Stimulated activated effector memory CD8-positive, alpha-beta T cell treated with anti-CD3 and anti-CD28 coated beads, Interleukin-12 subunit alpha, Interleukin-12 subunit beta, amount 100 ng/mL, for 72 hours (primary cell): Measurements from ENCODE around the gene CCDC78.

Experiments
- ATAC-seq: fragments of 150-1000 bp; cut with Tn5 transposase; 2 replicates; pipeline ENCODE4 v1.10.0; 2021
- DNase-seq, 2 donors: peaks; one replicate each; pipeline ENCODE4 v3.0.0; 2021 to 2022; ENCODE audit warnings: low spot score in 2 of 2
- H3K27ac Mint-ChIP-seq: one replicate; pipeline ENCODE4 v1.8.0; 2022; ENCODE audit warnings: mild to moderate bottlenecking, mixed read lengths
- H3K36me3 Mint-ChIP-seq: one replicate; pipeline ENCODE4 v1.8.0; 2022; ENCODE audit warnings: mild to moderate bottlenecking, mixed read lengths
- H3K4me1 Mint-ChIP-seq: one replicate; pipeline ENCODE4 v1.8.0; 2022; ENCODE audit warnings: mixed read lengths
- H3K4me3 Mint-ChIP-seq: one replicate; pipeline ENCODE4 v1.8.0; 2022; ENCODE audit warnings: mild to moderate bottlenecking, mixed read lengths
- H3K9me3 Mint-ChIP-seq: one replicate; pipeline ENCODE4 v1.8.0; 2022; ENCODE audit warnings: mixed read lengths

Gene CCDC78

DNA sequence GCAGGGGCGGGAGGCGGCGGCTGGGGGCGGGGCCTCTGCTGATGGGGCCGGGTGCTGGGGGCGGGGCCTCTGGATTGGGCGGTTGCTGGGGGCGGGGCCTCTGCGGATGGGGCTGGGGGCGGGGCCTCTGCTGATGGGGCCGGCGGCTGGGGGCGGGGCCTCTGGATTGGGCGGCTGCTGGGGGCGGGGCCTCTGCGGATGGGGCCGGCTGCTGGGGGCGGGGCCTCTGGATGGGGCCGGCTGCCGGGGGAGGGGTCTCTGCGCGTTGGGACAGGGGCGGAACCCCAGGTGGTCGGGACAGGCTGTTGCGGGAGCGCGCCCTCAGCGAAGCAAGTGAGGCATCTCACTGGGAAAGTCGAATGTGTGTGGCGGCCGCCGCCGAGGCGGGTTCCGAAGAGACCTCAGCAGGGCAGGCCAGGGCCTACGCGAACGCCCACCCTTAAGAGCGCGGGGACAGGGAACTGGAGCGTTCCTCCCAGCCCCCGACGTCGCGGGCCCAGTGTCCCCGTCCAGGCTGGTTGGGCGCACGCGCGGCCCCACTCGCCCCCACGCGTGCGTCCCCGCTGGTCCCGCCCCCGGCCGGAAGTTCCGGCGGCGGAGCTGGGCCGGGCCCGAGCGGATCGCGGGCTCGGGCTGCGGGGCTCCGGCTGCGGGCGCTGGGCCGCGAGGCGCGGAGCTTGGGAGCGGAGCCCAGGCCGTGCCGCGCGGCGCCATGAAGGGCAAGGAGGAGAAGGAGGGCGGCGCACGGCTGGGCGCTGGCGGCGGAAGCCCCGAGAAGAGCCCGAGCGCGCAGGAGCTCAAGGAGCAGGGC, 46.2 kb downstream of the CCDC78 start, which contains the start of gene STUB1:
Gene STUB1 (plus strand): TSS at position 597 of the 811 bp plus-strand sequence. CDS start 116 bp downstream, at position 713.
- Mint-ChIP-seq H3K36me3 (peaks cover 38% of the 10 kb centered on the region), H3K4me1 (peaks cover 47% of the 10 kb centered on the region), H3K27ac (peak within 1 kb of the TSS; percentile 80), H3K9me3 (no peaks in the 10 kb centered on the region), H3K4me3 (peak within 1 kb of the TSS; percentile 73)
- DNase-seq: peak; percentile 89 to 95
- peak; percentile 61 for ATAC-seq

DNA sequence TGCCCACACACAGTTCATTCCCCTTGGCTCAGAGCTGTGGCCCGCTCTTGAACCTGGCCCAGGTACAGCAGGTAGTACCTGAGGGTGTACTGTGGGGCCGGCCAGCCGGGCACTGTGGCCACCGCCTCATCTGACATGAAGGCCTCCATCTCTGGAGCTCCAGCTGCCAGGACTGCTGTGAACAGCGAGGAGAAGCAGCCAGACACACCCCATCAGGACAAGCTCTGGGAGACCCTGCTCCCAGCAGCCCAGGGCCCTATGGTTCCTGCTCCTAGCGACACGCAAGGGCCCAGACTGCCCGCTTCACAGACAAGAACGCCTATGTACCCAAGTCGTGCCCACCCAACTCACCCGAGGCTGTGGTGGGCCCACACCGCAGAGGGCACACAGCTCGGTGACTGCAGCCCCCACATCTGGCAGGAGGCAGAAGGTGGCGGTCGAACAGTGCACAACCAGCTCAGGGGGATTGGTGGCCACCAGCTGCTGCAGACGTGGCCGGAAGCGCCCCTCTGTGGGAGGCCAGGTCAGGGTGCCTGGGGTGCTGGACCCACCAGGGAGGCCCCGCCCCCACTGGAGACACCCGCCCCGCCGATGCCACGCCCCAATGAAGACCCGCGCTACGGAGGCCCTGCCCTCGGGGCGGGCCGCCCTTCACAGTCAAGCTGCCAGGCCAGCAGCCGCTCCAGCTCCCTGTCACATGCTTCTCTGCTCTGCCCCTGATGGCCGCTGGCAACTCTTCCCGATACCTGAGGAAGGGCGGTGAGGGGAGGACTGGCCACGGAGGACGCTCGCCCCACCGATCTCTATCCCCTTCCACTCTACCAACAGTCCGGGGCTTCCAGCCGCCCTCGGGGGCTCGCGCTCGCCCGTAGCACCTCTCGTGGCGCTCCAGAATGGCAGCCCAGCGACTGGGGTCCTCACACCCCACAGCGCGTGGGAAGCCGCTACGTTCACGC, 47.1 kb downstream of the CCDC78 start:
- ATAC-seq (peak; percentile 29), DNase-seq (peak; percentile 55 to 82)
- Mint-ChIP-seq H3K27ac (peak overlapping the region; percentile 76), H3K9me3 (no peaks in the 10 kb centered on the region), H3K4me3 (peak overlapping the region; percentile 73), H3K4me1 (peaks cover 45% of the 10 kb centered on the region), H3K36me3 (peaks cover 30% of the 10 kb centered on the region)

DNA sequence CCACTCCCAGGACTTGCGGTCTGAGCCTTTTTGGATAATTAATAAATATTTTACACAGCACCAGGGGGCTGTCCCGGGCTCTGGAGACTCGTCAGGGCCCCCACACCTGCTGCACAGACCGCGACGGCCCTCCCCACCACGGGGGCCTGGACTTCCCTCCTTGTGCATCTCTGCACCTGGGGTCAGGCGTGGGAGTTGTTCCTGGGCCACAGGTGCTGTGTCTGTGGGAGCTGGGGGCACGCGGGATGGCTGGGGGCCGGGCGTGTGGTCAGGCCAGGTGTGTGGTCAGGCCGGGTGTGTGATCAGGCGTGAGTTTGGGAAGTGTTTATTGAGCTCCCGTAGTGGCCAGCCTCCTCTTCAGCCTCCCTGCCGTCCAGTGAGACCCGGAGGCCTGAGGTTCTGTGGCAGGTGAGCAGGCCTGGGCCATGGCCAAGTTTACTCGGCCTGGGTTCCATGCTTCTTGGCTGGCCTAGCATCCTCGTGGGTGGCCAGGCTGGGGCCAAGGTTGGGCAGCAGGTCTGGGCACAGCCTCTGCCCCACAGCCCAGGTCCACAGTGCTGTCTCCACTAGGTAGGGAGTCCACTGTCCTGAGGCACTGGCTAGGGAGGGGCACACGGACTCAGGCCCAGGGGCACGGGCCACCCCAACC, 47.9 kb downstream of the CCDC78 start:
- no peak for DNase-seq
- H3K4me3 Mint-ChIP-seq: peak overlapping the region; percentile 73
- peaks cover 43% of the 10 kb centered on the region for H3K4me1 Mint-ChIP-seq
- H3K27ac Mint-ChIP-seq: peak overlapping the region; percentile 76
- peaks cover 27% of the 10 kb centered on the region for H3K36me3 Mint-ChIP-seq
- no peaks in the 10 kb centered on the region for H3K9me3 Mint-ChIP-seq
- ATAC-seq: no peak

DNA sequence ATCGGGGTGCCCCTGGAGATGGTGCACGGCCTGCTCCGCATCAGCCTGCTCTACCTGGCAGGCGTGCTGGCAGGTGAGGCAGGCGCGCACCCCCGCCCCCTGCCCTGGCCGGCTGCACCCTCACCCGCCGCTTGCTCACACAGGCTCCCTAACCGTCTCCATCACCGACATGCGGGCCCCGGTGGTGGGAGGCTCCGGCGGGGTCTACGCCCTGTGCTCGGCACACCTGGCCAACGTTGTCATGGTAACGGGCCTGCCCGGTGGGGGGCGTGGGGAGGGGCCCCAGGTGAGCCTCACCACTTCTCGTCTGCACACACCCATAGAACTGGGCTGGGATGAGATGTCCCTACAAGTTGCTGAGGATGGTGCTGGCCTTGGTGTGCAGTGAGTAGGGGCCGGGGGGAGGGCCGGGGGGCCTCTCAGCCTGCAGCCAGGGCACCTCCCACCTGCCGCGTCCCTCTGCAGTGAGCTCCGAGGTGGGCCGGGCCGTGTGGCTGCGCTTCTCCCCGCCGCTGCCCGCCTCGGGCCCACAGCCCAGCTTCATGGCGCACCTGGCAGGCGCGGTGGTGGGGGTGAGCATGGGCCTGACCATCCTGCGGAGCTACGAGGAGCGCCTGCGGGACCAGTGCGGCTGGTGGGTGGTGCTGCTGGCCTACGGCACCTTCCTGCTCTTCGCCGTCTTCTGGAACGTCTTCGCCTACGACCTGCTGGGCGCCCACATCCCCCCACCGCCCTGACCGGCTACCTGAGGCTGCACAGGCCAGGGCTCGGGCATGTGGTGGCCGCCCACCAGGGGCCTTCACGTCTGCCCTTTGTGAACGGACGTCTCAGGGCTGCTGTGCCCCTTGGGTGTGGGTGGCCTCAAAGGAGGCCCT, 48.7 kb downstream of the CCDC78 start:
- no peak overlapping the region for H3K27ac Mint-ChIP-seq
- ATAC-seq (no peak), DNase-seq (no peak)
- peaks cover 36% of the 10 kb centered on the region for H3K4me1 Mint-ChIP-seq
- H3K4me3 Mint-ChIP-seq: no peak overlapping the region
- H3K36me3 Mint-ChIP-seq: peaks cover 26% of the 10 kb centered on the region
- H3K9me3 Mint-ChIP-seq: no peaks in the 10 kb centered on the region

DNA sequence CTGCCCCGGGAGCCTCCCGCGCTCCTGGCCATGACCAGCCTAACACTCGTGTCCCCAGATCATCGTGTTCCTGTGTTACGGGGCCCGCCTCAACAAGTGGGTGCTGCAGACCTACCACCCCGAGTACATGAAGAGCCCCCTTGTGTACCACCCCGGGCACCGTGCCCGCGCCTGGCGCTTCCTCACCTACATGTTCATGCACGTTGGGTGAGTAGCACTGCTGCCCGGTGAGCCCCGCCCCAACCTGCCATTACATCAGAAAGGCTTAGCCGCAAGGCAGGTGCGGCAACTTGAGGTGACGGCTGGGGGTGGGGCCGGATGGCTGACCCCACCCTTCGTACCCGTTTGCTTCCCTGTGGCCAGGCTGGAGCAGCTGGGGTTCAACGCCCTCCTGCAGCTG, 49.3 kb downstream of the CCDC78 start:
- H3K4me3 Mint-ChIP-seq: no peak overlapping the region
- no peaks in the 10 kb centered on the region for H3K9me3 Mint-ChIP-seq
- DNase-seq (no peak), ATAC-seq (no peak)
- peaks cover 29% of the 10 kb centered on the region for H3K4me1 Mint-ChIP-seq
- H3K36me3 Mint-ChIP-seq: peaks cover 20% of the 10 kb centered on the region
- no peak overlapping the region for H3K27ac Mint-ChIP-seq

DNA sequence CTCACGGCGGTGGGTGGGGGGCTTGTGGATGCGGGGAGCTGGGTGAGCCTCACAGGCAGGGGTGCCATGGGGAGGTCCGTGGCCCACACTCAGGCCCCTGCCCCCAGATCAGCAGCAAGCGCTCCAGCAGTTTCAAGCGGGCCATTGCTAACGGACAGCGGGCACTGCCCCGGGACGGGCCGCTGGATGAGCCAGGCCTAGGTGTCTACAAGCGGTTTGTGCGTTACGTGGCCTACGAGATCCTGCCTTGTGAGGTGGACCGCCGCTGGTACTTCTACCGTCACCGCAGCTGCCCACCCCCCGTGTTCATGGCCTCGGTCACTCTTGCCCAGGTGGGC, 49.7 kb downstream of the CCDC78 start:
- DNase-seq (no peak), ATAC-seq (no peak)
- Mint-ChIP-seq H3K9me3 (no peaks in the 10 kb centered on the region), H3K4me1 (peaks cover 25% of the 10 kb centered on the region), H3K36me3 (peaks cover 16% of the 10 kb centered on the region), H3K27ac (no peak overlapping the region), H3K4me3 (no peak overlapping the region)

DNA sequence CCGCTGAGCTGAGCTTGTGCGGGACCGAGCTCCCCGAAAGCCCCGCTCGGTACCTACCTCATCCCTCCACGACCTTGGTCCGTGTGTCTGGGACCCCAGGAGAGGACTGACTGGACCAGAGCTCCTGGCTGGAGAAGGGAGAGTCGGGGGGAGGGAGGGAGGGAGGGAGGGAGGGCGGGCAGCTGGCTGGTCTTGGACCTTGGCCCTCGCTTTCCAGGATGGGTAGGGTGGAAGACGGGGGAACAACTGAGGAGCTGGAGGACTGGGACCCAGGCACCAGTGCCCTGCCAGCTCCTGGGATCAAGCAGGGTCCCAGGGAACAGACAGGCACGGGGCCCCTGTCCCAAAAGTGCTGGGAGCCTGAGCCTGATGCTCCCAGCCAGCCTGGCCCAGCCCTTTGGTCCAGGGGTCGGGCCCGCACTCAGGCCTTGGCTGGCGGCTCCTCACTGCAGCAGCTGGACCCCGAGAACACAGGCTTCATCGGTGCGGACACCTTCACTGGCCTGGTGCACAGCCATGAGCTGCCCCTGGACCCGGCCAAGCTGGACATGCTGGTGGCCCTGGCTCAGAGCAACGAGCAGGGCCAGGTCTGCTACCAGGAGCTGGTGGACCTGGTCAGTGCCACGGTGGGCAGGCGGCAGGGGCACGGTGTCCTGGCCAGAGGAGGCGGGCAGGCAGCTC, 50.2 kb downstream of the CCDC78 start:
- peaks cover 20% of the 10 kb centered on the region for H3K4me1 Mint-ChIP-seq
- no peak overlapping the region for H3K27ac Mint-ChIP-seq
- H3K36me3 Mint-ChIP-seq: peaks cover 14% of the 10 kb centered on the region
- no peak overlapping the region for H3K4me3 Mint-ChIP-seq
- no peak for ATAC-seq
- DNase-seq: no peak
- H3K9me3 Mint-ChIP-seq: no peaks in the 10 kb centered on the region

DNA sequence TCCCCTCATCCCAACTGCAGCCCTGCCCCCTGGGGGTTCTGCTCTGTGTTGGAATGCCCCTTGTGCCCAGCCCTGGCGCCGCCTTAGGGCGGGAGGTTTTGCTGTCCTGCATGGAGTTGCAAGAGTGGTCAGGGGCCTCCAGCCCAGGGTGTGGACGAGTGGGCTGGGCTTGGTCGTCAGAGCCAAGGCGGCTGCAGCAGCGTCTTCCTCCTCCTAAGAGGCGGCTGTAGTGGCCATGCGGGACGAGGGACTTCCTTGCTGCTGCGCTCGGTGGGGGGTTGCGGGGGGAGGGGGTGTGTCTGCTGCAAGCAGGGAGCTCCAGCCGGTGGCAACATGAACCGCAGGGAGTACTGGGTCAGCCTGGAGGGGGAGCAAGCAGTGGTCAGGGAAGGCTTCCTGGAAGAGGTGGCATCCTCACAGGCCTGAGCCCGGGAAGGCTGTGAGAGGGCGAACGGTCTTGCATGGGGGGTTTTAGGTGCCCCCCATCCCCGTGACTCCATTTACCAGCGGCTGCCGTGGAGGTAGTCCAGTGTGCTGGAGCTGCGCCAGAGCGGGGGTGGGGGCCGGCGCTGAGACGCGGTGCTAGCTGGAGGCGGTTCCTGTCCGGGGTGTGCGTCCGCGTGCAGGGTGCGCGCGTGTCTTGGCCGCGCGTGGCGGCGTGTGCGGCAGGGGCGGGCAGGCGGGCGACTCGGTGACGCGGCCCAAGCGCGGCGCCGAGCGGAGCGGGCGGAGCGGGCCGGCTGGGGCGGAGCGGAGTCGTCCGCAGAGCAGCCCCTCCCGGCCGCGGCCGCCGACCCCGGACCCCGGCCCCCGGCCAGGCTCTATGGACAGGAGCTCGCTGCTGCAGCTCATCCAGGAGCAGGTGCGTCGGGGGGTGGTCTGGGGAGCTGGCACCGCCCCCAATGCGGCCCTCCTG, 51.0 kb downstream of the CCDC78 start, which contains the start of gene RHBDL1:
Gene RHBDL1 (plus strand): TSS at position 704 of the 916 bp plus-strand sequence. CDS start 120 bp downstream, at position 824.
- Mint-ChIP-seq H3K9me3 (no peaks in the 10 kb centered on the region), H3K36me3 (peaks cover 19% of the 10 kb centered on the region), H3K4me1 (peaks cover 18% of the 10 kb centered on the region), H3K27ac (no peak within 1 kb of the TSS), H3K4me3 (peak within 1 kb of the TSS; percentile 38)
- no peak for DNase-seq
- ATAC-seq: no peak

DNA sequence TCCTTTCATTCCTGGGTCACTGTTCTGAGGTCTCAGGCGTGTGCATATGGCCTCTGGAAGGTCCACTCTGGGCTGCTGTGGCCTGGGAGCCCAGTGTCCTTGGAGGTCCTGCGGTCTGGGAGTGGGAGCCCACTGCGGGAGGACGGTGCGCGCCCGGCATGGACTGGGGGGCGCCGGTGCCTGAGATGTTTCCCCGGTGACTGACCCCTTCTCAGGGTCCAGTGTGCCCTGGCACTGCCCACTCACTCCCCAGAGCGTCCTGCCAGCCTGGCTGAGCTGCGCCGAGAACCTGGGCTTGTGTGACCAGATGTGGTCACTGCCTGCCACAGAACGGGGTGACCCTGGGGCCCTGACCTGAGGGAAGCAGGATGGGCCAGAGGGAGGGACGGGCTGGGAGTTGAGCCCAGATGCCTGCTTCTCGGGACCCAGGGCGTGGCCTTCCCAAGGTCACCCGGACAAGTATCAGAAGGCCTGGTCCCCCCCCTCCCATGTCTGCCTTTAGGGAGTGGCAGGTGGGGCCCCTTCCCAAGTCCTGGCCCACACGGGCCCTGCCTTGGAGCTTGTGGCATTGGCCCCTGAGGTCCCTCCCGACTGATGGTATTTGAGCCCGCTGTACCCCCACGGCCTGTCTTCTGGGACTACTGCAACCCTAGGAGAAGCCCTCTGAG, 51.9 kb downstream of the CCDC78 start:
- Mint-ChIP-seq H3K4me1 (peaks cover 14% of the 10 kb centered on the region), H3K36me3 (peaks cover 25% of the 10 kb centered on the region), H3K9me3 (no peaks in the 10 kb centered on the region), H3K4me3 (peak overlapping the region; percentile 38), H3K27ac (no peak overlapping the region)
- ATAC-seq: no peak
- DNase-seq: no peak

DNA sequence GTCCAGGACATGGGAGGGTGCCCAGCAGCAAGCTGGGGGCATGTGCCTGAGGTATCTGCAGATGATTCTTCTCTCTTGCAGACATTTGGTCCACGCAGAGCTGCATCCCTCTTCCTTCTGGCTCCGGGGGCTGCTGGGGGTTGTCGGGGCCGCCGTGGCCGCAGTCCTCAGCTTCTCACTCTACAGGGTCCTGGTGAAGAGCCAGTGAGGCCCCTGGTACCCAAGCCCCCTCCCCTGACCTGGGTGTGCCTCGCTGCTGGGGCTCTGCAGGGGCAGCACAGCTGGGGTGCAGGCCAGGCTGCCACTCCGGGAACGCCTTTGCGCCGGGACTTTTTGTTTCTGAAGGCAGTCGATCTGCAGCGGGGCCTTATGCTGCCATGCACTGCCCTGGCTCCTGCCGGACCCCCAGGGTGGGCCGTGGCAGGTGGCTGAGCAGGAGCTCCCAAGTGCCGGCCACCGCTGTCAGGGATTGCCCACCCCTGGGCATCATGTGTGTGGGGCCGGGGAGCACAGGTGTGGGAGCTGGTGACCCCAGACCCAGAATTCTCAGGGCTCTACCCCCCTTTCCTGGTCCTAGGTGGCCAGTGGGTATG, 52.7 kb downstream of the CCDC78 start:
- H3K27ac Mint-ChIP-seq: no peak overlapping the region

DNA sequence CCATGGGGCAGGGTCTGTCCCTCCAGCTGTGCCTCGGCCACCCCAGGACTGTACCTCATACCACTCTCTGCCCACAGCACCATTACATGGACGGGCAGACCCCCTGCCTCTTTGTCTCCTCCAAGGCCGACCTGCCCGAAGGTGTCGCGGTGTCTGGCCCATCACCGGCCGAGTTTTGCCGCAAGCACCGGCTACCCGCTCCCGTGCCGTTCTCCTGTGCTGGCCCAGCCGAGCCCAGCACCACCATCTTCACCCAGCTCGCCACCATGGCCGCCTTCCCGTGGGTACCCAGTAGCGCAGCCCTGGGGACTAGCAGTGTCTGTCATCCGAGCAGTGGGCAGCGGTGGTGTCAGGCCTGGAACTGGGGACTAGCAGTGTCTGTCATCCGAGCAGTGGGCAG, 53.4 kb downstream of the CCDC78 start:
- Mint-ChIP-seq H3K9me3 (no peaks in the 10 kb centered on the region), H3K4me1 (peaks cover 8% of the 10 kb centered on the region), H3K36me3 (peaks cover 25% of the 10 kb centered on the region), H3K27ac (no peak overlapping the region), H3K4me3 (no peak overlapping the region)
- no peak for DNase-seq
- ATAC-seq: no peak

More for the DNA sequence above, 52.7 kb downstream of the CCDC78 start:
- ATAC-seq (no peak), DNase-seq (no peak)
- peaks cover 8% of the 10 kb centered on the region for H3K4me1 Mint-ChIP-seq
- no peak overlapping the region for H3K4me3 Mint-ChIP-seq
- no peaks in the 10 kb centered on the region for H3K9me3 Mint-ChIP-seq
- H3K36me3 Mint-ChIP-seq: peaks cover 25% of the 10 kb centered on the region
